Tongue (tissue), 2 donors: ENCODE results near the gene CELF1. TPM values are rescaled to one million over a fixed set of nuclear protein-coding genes. Genes with fewer than 3 reads are reported as not detected.

Source experiments
- DNase-seq: peaks from one replicate; pipeline ENCODE4 v3.0.0-alpha.2; 2015
- total RNA-seq: library from RNA; depleted of rRNA; stranded (reverse); fragments of >200 nt; gene quantifications from one replicate; pipeline ENCODE4 v1.2.3, GENCODE V29; 2014

CELF1 gene
- total RNA-seq, 1 donor from 2014 or later: 121 TPM

- DNase-seq: no peak
Measured at GRCh38 chr11:47445840-47446239, 107.1 kb downstream of the CELF1 start.

DNA sequence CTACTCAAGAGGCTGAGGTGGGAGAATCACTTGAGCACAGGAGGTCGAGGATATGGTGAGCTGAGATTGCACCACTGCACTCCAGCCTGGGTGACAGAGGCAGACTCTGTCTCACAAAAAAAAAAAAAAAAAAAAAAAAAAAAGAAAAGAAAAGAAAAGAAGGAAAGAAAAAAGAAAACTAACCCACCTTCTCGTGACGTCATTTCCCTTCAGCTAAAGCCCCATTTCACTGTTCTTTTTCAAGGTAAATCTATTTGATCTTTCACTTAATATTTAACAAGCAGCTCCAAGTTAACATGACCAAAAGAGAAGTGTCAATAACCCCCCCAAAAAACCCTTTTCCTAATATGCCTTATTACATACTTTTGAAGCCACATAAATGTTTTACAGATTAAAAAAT is 109.1 kb downstream of the CELF1 start:
- no peak for DNase-seq

- DNase-seq: no peak
Measured at GRCh38 chr11:47443028-47443700, 109.8 kb downstream of the CELF1 start.

GRCh38 chr11:47442514-47442913 is 110.4 kb downstream of the CELF1 start:
- no peak for DNase-seq

DNA sequence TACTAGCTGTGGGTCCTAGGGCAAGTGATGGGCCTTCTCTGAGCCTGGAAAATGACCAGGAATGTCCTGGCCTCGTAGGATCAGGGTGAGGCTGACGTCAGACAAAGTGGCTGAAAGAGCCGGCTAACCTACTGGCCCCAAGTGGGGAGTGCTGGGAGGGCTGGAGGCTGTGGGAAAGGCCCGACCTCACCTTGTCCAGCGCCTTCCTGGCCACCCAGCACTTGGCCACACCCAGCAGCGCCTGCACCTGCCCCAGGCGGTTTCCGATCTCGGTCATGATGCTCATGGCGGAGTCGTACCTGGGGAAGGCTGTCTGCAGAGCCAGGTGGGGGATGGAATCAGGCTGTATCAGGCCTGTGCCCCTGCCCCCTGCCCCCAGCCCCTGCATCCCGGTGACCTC is 111.5 kb downstream of the CELF1 start:
- no peak for DNase-seq

DNA sequence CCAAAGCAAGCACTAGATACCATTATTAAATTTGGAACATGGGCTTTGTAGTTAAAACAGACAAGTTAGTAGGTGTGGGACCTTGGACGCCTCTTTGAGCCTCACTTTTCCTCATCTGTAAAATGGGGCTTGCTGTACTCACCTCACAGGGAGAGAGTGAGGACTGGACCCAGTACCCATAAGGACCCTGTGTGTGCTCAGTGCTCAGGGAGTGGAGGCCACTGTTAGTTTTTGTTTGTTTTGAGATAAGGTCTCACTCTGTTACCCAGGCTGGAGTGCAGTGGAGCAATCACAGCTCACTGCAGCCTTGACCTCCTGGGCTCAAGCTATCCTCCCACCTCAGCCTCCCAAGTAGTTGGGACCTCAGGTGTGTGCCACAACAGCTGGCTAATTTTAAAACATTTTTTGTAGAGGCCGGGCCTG is 112.9 kb downstream of the CELF1 start:
- no peak for DNase-seq

DNA sequence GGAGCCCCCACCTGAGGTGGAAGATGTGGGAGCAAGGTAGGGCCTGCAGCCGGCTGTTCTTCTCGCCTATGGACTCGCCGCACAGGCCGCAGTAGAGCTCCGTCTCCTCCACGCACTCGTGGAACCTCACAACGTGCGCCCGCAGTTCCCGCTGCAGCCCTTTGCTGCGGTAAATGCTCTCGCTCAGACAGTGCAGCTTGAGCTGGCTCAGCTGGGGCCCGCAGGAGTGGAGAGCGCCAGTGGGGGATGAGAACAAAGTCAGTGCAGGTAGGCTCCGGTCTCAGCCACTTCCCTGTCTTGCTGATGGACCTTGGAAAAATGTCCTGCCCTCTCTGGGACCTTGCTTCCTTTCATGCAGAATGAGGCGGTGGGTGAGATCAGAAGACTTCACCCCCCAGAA is 114.2 kb downstream of the CELF1 start:
- DNase-seq: no peak

DNA sequence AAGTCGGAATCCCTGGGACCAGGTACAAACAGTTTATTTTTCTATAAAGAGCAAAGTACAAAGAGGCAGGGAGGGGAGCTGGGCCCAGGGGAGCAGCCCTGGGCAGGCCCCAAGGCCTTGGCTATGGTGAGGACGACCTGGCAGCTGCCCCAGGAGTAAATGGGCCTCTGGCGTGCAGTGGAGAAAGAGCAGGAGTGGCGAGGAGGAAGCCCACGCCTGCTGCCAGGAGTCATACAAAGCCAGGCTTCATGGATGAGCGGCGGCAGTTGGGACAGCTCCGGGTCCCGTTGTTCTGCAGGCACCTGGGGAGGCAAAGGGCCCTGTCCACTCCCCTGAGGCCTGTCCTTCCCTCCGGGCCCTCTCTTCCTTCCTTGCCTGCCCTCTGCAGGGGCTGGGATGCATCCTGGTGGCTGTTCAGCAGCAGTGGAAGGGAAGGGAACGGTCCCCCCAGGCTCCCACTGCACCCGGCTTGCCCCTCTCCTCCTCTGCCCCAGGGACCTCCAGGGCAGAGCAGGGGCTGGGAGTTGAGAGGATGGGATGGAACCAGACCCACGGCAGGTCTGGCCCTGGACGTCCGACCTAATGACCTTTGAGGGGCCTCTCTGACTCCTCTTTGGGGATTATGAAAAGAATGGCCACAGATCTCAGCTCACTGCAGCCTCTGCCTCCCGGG is 115.0 kb downstream of the CELF1 start:
- DNase-seq: no peak

DNA sequence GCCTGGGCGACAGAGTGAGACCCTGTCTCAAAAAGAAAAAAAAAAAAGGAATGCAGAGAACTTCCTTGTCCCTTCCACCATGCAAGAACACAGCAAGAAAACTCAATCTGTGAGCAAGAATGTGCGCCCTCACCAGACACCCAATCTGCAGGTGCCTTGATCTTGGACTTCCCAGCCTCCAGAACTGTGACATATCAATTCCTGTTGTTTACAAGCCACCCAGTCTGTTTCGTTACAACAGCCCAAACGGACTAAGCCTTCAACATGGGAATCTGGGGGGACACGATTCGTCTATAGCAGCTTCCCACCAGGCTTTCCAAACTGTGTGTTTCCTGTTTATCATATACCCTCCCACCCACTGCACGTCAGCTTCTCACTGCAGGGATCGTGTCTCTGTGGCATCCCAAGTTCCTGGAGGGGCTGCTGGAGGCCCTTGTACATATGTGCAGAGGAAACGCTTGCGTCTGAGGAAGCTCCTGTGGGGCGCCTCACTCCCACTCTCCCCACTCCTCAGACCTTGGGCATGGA is 115.7 kb downstream of the CELF1 start:
- DNase-seq: no peak

- DNase-seq: no peak
Measured at GRCh38 chr11:47436726-47437125, 116.2 kb downstream of the CELF1 start.

GRCh38 chr11:47435687-47436086 is 117.2 kb downstream of the CELF1 start:
- DNase-seq: no peak

DNA sequence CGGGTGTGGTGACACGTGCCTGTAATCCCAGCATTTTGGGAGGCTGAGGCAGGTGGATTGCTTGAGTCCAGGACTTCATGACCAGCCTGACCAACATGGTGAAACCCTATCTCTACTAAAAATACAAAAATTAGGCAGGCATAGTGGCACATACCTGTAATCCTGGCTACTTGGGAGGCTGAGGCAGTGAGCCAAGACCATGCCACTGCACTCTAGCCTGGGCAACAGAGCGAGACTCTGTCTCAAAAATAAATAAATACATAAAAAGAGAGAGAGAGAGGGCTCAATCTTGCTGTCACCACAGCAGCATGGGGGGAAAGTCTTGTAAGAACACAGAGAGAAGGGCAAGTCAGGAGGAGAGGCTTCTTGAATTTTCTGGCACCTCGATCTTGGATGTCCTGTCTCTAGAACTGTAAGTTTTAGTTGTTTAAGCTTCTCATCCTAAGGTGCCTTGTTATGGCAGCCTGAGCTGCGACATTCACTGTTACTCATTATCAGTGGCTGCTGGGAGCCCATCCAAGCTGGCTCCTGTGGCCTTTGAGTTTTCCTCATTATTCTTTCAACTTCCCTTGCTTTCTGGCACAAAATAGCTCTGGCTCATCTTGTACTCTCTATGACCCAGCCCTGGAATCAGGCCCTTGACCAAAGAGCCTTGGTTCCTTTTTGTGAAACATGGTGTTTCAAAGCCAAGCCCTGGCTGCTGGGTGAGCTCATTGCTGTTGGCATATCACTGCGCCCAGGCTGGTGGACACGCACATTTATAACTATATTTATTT is 118.7 kb downstream of the CELF1 start:
- no peak for DNase-seq

- peak; percentile 64 for DNase-seq
Measured at GRCh38 chr11:47433157-47433556, 119.8 kb downstream of the CELF1 start.

DNA sequence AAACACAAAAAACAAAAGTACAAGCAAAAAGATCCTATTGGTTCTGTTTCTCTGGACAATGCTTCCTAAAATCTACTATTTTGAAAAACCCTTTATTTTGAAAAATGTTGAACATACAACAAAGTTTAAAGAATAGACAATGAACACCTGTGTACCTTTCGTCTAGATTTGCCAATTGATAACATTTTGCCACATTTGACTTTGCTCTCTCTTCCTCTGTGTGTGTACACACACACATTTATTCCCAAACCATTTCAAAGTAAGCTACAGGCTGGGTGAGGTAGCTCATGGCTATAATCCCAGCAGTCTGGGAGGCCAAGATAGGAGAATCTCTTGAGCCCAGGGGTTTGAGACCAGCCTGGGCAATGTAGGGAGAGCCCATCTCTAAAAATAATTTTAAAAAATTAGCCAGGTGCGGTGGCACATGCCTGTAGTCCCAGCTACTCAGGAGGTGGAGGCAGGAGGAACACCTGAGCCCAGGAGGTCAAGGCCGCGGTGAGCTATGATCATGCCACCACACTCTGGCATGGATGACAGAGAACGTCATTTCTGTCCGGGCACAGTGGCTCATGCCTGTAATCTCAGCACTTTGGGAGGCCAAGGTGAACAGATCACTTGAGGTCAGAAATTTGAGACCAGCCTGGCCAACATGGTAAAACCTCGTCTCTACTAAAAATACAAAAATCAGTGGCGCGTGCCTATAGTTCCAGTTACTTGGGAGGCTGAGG is 121.4 kb downstream of the CELF1 start:
- DNase-seq: no peak

- DNase-seq: no peak
Measured at GRCh38 chr11:47430524-47430923, 122.4 kb downstream of the CELF1 start.

- DNase-seq: peak; percentile 99
Measured at GRCh38 chr11:47426062-47426956, 126.6 kb downstream of the CELF1 start, which contains the start of gene PSMC3. Gene PSMC3 (minus strand): TSS chr11:47426439. CDS start chr11:47426279, 160 bp downstream.

DNA sequence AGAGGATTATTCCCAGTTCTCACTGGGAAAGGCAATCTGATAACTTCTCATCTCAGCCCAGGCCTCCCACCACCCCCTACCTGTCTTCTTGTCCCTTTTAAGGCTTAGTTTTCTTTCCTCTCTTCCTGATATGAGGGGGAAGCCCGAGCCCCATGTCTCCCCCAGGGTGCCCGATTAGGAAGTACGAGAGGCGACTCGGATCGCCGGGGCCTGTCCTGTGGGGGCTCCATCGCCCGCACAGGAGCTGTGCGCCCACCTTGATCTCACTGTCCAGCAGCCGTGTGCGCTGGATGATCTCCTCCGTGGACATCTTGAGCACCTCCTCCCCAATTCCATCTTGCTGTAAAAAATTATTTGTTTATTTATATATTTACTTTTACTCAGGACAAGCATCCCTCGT is 127.3 kb downstream of the CELF1 start:
- DNase-seq: no peak

GRCh38 chr11:47418454-47419259 is 134.3 kb downstream of the CELF1 start:
- DNase-seq: no peak

- no peak for DNase-seq
Measured at GRCh38 chr11:47417712-47418111, 135.2 kb downstream of the CELF1 start.

GRCh38 chr11:47415949-47416472 is 136.9 kb downstream of the CELF1 start:
- DNase-seq: peak; percentile 95
